ENCODE measurements around the gene ZNFX1.
"Not testable (repeated sequence)": the region's sequence is repeated elsewhere in the genome, so short reads cannot be mapped to it uniquely, and the experiment has no call there.

ZNFX1 gene

GRCh38 chr20:49203011-49203410 is 74.8 kb downstream of the ZNFX1 start:
- DNase-seq: no peak

GRCh38 chr20:49199729-49200293 is 78.0 kb downstream of the ZNFX1 start:
- DNase-seq: no peak

GRCh38 chr20:49192944-49193518 is 84.8 kb downstream of the ZNFX1 start:
- not testable (repeated sequence) for DNase-seq

Data from NCI-H1105 (cell line).